NCI-H460 (cell line): ENCODE results near the gene TBL1XR1. TPM values are rescaled to one million over a fixed set of nuclear protein-coding genes. Genes with fewer than 3 reads are reported as not detected.
"Not testable (repeated sequence)": the region's sequence is repeated elsewhere in the genome, so short reads cannot be mapped to it uniquely, and the experiment has no call there.

Experiments used
- DNase-seq: peaks from one replicate; pipeline ENCODE4 v3.0.0-alpha.2; 2016; ENCODE audit warnings: low read depth; ENCODE audit errors: extremely low read depth
- total RNA-seq: library from RNA; depleted of rRNA; stranded (reverse); fragments of >200 nt; shearing (Covaris generic); gene quantifications from 2 replicates; pipeline ENCODE4 v1.2.3, GENCODE V29; 2014

TBL1XR1 gene
- total RNA-seq, 1 experiment from 2014 or later = 90.5 TPM

DNA sequence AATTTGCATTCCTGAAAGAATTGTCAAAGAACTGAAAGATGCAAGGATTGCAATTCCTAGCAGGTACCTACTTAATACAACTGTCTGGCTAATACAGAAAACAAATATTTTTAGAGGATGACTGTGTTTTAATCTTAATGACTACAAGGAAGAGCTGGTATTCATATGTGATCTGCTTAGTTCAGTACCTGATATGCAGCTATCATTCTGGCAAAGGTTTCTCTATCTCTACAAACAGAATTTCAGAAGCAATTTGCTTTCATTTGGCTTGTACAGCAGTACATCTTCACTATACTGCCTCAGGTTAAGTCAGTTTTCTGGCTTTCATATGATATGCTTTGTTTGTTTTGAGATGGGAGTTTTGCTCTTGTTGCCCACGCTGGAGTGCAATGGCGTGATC is 51.3 kb downstream of the TBL1XR1 start:
- no peak for DNase-seq

DNA sequence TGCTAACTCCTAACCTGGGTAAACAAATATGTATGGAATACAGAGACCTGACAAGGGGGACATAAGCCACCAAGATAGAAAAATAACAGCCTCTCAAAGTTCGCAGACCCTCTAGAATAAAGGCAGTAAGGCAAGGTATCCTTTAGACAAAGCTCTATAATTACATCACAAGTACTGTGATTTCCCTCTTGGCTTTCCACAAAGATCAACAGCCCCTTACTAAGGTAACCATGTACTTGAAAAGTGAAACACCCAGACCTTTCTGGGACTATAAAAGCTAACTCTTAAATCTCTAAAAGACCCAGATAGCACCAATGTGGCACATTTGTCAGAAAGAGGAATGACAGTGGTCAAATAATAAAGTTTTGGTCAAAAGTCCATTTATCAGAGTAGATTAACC is 51.9 kb downstream of the TBL1XR1 start:
- DNase-seq = no peak

DNA sequence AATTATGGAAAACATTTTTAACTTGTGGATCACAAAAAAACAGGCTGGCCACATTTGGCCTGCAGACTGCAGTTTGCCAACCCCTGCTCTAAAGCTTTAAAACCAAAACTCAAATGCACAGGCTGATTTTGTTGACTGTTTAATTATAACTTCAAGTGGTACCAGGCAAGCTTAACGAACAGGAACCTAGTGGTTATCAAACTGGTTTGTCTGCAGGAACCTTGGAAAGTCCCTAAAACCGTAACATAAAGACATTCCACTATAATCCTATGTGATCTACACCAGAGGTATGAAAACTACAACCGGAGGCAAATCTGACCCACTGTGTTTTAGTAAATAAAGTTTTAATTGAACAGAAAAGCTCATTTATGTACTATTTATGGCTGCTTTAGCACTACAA is 52.4 kb downstream of the TBL1XR1 start:
- no peak for DNase-seq

DNA sequence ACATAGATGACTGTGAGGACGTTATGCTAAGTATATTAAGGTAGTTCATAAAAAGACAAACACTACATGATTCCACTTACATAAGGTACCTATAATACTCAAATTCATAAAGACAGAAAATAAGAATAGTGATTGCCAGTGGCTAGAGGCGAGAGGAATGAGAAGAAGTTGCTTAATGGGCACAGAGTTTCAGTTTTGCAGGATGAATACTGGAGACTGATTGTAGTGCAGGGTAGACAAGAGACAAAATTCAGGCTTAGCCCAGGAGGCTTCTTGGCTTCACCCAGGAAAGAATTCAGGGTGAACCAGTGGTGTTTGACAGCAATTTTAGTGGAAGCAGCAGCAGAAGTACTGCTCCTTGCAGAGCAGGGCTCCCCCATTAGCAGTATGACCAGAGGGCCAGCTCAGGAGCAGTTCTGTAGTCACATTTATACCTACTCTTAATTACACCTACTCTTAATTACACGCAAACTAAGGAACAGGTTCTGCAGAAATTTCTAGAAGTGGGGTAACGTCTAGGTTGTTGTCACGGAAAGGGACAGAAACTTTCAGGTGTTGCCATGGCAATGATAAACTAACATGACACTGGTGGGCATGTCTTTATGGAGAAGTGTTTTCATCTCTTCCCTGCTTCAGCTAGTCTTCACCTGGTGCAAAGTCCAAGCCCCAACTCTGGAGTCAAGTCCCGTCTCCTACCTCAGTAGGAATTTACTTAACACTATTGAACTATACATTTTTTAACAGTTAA is 55.2 kb downstream of the TBL1XR1 start:
- DNase-seq = no peak

DNA sequence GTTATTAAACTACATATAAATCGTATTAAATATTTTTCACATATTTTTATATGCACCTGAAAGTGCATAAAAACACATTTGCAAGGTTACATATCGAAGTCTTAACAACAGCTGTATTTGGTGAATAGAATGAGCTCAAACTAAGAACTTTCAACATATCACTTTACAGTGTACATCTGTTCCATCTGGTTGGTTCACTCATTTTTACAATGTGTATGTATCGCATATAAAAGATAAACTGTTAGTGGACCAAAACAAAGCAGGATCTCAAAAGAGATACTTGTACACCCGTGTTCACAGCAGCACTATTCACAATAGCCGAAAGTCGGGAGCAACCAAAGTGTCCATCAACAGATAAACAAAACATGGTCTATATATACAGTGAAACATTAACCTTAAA is 55.8 kb downstream of the TBL1XR1 start:
- no peak for DNase-seq

DNA sequence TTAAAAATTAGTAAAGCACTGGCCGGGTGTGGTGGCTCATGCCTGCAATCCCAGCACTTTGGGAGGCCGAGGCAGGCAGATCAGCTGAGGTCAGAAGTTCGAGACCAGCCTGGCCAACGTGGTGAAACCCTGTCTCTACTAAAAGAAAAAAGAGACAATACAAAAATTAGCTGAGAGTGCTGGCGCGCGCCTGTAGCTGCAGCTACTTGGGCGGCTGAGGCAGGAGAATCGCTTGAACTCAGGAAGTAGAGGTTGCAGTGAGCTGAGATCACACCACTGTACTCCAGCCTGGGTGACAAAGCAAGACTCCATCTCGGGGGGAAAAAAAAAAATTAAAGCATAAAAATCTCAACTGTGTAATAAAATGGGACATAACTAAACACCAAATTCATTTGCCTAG is 58.1 kb downstream of the TBL1XR1 start:
- not testable (repeated sequence) for DNase-seq

DNA sequence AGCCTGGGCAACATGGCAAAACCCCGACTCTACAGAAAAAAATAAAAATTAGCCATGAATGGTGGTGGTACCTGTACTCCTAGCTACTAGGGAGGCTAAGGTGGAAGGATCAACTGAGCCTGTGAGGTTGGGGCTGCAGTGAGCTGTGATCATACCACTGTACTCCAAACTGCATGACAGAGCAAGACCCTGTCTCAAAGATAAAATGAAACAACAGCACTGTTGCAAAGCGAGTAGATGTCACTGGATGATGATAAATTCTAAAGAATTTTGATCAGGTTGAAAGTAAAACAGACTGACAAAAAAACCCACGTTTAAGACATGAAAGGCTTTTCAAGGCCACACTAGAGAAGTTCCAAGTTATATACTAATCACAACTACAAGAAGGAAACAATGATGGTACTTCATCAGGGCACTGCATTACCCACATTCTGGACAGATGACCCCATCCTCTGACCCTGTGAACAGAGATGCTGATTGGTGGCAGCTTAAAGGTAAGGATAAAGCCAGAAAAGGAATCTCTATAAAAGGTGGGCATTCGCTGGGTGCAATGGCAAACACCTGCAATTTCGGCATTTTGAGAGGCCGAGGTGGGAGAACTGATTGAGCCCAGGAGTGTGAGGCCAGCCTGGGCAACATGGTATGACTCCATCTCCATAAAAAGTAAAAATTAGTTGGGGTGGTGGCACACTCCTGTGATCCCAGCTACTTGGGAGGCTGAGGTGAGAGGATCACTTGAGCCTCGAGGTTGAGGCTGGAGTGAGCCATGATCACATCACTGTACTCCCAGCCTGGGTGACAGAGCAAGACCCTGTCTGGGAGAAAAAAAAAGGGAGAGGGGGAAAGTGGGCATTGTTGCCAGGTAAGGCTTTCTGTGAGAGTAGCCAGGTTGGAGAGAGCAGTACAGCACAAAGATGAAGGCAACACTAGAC is 59.2 kb downstream of the TBL1XR1 start:
- no peak for DNase-seq

DNA sequence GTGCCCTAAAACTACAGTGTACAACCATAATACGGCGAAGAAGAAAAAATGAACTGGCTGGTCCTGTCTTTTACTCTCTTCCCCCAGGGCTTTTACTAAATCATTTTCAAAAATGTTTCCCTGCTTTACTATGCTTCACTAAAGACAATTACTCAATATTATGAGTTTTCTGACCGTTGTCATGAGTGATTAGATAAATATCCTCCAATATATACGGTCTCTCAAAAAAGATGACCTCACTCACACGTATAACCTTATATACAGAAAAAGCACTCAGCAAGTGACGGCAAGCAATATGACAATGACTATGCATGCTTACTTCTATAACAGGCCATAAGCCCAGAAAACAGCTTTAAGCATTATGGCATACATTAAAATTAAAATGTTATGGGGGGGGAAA is 60.5 kb downstream of the TBL1XR1 start:
- DNase-seq = no peak

DNA sequence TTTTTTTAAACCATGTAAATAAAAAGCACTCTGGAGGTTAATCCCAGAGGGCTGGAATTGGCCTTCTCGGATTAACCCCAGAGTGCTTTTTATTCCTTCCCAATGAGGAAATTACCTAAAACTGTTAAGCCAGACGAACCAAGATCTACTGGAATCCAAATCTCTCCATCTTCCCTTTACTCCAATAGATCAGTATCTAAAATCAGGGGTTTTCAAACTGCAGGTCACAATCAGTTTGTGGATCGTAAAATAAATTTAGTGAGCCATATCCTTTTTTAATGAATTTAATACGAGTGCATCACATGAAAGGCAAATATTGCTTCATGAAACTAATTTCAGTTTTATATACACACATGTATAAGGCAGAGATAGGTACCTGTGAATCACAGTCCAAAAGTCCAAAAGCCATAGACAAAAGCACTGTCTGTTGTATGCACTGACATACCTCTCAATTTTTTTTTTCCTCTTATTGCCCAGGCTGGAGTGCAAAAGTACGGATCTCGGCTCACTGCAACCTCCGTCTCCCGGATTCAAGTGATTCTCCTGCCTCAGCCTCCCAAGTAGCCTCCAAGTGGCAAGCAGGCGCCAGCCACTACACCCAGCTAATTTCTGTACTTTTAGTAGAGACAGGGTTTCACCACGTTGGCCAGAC is 61.3 kb downstream of the TBL1XR1 start:
- DNase-seq = no peak

DNA sequence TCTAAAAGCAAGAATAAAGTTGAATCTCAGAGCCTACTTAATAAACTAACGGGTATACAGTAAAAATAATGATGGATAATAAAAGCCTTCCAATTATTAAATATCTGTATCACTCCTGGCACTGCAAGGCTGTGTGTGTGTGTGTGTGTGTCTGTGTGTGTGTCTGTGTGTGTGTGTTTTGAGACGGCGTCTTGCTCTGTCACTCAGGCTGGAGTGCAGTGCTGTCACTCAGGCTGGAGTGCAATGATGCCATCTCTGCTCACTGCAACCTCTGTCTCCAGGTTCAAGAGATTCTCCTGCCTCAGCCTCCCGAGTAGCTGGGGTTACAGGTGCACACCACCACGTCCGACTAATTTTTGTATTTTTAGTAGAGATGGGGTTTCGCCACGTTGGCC is 62.5 kb downstream of the TBL1XR1 start:
- DNase-seq = no peak

DNA sequence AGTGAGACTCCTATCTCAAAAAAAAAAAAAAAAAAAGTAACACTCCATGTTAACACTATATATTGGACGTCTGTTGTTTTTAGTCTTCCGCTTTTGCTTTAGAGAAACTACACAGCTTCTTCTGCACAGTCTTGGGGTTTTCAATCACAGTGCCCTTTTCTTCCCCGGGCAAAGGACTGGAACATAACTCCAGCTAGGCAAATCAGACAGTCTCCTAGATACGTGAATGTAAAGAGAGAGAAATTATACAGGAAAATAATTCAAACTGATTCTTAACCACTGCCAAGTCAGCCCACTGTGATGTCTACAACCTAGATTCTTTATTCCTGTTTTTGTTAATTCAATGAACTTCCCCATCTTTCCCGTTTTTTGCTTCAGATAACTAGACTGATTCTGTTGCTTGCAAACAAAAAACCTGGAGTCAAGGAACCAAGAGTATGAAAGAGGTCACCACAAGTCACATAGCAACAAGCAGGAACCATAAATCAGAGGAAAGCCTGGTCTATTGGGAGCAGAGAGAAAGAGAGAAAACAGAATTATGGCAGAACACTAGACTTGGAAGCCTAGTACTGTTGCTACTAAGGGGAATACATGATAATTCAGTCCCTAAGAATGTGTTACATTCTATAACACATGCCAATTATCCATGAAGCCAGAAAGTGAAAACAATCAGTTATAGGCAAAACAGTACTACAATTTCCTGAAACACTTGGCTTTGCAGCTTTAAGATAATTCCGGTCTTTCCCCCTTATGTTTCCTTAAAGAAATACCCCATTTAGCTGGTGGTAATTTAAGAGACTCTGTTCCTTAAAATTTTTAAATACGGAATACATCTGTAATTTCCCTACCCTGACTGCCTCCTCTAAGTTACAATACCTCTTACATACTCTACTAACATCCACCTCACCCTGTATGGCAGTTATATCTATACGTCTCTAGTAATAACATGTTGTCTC is 63.1 kb downstream of the TBL1XR1 start:
- DNase-seq = no peak

DNA sequence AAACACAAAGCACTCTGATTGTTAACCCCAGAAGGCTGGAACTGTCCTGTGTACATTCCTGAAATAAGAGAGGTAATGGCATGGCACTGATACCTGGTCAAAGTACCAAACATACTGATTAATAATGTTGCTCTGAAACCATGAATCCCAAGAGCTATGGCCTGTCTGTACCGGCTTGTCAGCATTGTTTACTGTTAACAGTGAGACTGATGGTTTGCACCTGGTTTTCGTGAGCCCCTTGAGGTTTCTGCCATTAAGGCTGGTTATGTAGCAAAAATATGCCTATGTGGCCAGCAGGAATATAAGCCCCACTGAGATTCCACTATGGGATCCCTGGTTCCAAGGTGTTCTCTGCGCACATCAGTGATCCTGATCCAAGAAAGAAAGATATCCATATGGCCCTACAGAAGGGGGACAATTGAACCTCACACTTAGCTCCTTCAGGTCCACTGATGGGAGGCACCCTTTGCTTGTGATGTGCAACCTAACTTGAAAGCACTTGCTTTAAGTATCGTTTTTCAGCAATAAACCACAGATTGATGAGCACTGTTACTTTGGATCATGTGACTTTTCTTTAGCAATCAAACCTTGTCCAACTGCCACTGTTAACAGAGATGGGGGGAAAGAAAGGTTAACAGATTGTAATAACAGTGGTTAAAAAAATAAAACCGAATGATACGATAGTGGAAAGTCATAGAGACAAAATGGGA is 65.2 kb downstream of the TBL1XR1 start:
- DNase-seq = no peak

DNA sequence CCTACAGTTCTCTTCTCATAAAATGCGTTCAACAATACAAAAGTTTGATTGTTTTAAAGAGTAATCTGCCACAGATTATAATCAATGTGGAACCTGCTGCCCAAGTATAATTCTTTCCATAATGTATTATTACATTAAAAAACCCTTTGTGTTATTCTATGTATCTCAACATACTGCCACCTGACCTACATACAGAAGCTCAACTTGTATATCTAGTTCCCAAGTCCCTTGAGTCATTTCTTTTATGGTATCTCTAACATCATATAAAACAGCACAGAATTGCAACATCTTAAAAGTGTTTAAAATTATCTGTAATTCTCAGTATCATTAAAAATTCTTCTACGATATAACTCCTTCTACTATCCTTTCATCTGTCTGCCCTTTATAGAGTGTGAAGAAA is 70.3 kb downstream of the TBL1XR1 start:
- DNase-seq = no peak

DNA sequence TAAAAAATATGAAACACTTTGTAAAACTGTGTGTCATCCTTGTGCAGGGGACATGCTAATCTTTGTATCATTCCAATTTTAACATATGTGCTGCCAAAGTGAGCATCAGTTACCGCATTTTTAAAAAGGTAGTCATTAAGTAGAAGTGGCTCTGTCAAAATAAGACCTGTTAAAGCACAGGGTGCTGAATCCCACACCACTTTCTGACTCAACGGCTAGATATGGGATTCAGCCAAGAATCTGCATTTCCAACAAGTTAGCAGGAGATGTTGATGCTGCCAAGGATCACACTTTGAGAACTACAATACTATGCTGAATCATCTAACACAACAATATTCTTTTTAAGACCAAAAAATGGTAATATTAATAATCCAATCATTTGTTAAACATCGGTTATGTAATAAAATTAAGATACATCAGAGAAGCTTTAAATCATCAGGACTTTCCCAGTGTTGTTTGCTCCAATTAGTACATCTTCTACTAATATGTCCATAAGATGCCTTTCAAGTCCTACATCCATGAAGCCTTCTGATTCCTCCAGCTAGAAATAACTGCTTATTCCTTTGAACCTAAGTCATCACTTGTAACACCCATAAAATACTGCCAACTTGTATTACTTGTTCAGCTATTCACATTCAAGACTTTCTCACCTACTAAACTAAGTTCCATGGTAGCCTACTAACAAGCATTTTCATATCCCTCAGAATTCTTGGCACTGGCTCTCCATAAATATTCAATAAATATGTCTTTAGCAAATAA is 71.1 kb downstream of the TBL1XR1 start:
- no peak for DNase-seq

DNA sequence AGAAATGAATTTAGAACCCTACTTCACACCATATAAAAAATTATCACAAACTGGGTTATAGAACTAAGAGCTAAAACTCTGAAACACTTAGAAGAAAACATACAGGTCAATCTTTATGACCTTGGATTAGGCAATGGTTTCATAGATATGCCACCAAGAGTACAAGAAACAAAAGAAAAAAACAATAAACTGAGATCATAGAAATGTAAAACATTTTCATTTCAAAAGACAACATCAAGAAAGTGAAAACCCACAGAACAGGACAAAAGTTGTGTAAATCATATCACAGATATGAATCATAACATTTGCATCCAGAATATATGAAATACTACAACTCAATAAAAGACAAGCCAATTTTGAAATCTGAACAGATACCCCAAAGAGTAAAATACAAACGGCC is 72.4 kb downstream of the TBL1XR1 start:
- no peak for DNase-seq

DNA sequence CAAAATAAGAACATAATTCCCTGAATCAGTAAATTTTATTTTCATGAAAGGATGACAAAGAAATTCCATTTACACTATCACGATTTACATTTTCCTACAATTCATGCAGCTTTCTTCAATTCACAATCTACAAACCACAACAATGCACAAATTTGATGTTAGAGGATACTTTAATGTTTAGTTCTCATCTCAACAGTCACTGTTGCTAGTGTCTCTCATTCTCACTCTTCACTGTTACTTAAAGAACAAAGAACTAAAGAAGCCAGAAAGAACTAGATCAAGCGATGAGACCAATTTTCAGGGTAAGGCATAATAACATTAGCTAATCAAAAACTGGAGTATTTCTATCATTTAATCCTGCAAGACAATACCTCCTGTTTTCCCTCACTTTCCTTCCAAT is 73.5 kb downstream of the TBL1XR1 start:
- DNase-seq = no peak

DNA sequence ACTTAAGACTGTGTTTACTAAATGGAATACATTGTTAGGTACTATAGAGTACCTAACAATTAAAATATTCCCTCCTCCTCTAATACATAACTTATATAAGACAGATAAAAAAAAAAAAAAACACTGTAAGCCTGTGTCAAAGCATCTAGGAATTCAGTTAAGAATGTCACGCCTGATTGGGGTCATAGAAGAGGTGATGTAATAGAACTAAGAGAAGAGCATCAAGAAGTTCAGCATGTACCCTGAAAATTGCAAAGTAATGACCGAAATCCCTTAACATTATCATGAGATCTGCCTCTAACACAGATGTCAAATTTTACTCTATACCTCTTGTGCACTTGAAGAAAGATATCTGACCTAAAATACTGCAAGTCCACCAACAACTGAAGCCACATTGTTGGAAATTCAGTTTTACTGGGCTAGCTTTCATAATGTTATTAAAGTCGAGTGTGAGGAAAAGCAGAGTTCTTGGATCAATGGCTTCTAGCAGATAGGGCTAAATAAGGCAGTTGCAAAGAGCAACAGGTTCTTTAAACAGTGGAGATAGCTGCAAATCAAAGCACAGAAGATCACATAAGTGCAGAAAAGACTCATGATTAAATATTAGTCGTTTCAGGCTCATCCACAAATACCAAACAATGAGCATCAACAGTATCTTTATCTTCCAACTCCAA is 75.0 kb downstream of the TBL1XR1 start:
- DNase-seq = no peak

DNA sequence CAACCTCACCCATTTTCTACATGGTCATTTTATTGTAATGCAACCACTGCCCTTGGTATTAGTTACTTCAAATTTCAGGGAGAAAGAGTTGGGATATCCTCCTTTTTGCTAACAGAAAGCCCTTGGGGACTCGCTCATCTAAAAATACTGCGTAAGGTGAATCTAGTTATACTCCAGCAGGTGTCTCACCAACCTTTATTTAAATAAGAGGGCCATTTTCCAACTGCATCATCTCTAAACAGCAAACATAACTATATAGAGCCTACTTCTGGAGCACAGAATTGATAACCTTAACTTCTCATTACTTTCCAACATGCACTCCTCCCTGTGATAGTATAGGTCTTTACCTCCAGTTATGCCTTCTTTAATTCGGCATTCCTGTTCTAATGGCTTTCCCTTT is 77.5 kb downstream of the TBL1XR1 start:
- DNase-seq = no peak
